Gastroesophageal sphincter (tissue), 4 donors: ENCODE data around the gene LRRC57. TPM values are rescaled to one million over a fixed set of nuclear protein-coding genes. Genes with fewer than 3 reads are reported as not detected.
A peak's percentile ranks its signal among the peaks of the same experiment; 100 is the strongest.

ENCODE experiments used
- ATAC-seq: fragments of 150-250 bp; one replicate; pipeline ENCODE4 v1.9.1; 2016; ENCODE audit warnings: mild to moderate bottlenecking, moderate library complexity
- H3K27ac ChIP-seq, 4 donors: fragments of 200-600 bp; sonication (generic) in 3 of 4; 1 replicate in 3 of 4; 2 replicates in 1 of 4; pipeline ENCODE4 v1.5.1; 2016 to 2019
- H3K27me3 ChIP-seq: fragments of 200-600 bp; sonication (generic); one replicate; pipeline ENCODE4 v1.5.1; 2019
- H3K36me3 ChIP-seq, 2 donors: fragments of 200-600 bp; sonication (generic); one replicate each; pipeline ENCODE4 v1.5.1; 2019; ENCODE audit warnings: control low read depth in 1 of 2
- H3K4me1 ChIP-seq, 3 donors: fragments of 200-600 bp; sonication (generic); 1 replicate in 2 of 3; 2 replicates in 1 of 3; pipeline ENCODE4 v1.5.1; 2016 to 2019; ENCODE audit warnings: control low read depth in 2 of 3
- H3K4me3 ChIP-seq, 2 donors: fragments of 200-600 bp; sonication (generic); one replicate each; pipeline ENCODE4 v1.5.1; 2019; ENCODE audit warnings: mild to moderate bottlenecking in 1 of 2, moderate library complexity in 1 of 2
- H3K9me3 ChIP-seq, 3 donors: fragments of 200-600 bp; sonication (generic); one replicate each; pipeline ENCODE4 v1.5.1; 2017 to 2019; ENCODE audit warnings: control low read depth in 2 of 3
- EP300 ChIP-seq: sonication (generic); formaldehyde crosslinking; IDR thresholded peaks from one replicate; pipeline ENCODE4 v1.6.1; 2017; ENCODE audit warnings: antibody characterized with exemption, mild to moderate bottlenecking
- POLR2A ChIP-seq, 2 donors: fragments of 450-650 bp; IDR thresholded peaks; one replicate each; pipeline ENCODE4 v1.6.1; 2017; ENCODE audit warnings: antibody characterized with exemption in 2 of 2, mild to moderate bottlenecking in 2 of 2, moderate library complexity in 1 of 2
- POLR2AphosphoS5 ChIP-seq: sonication (generic); formaldehyde crosslinking; IDR thresholded peaks from one replicate; pipeline ENCODE4 v1.6.1; 2017; ENCODE audit warnings: antibody characterized with exemption
- WGBS, 2 donors: methylation state at CpG; one replicate each; pipeline ENCODE4 v1.1.5; 2018; ENCODE audit warnings: low coverage in 1 of 2; 5-methylcytosine and 5-hydroxymethylcytosine counted together
- total RNA-seq, 4 donors: library from RNA; depleted of rRNA; stranded (reverse); fragments of >200 nt; gene quantifications; one replicate each; pipeline ENCODE4 v1.1.0, GENCODE V29; 2016
- TF ChIP-seq, protein P1 (sequence below), 4 experiments: fragments of 200-600 bp in 2 of 4; fragments of 450-650 bp in 2 of 4; sonication (generic) in 1 of 4; IDR thresholded peaks; one replicate each; pipeline ENCODE4 v1.5.1; 2017 to 2019; ENCODE audit warnings: antibody characterized with exemption in 4 of 4, mild to moderate bottlenecking in 2 of 4, moderate library complexity in 2 of 4

LRRC57 gene
- total RNA-seq, 4 donors from 2014 or later, result 14.9 to 19.4 (median 15.4) TPM

DNA sequence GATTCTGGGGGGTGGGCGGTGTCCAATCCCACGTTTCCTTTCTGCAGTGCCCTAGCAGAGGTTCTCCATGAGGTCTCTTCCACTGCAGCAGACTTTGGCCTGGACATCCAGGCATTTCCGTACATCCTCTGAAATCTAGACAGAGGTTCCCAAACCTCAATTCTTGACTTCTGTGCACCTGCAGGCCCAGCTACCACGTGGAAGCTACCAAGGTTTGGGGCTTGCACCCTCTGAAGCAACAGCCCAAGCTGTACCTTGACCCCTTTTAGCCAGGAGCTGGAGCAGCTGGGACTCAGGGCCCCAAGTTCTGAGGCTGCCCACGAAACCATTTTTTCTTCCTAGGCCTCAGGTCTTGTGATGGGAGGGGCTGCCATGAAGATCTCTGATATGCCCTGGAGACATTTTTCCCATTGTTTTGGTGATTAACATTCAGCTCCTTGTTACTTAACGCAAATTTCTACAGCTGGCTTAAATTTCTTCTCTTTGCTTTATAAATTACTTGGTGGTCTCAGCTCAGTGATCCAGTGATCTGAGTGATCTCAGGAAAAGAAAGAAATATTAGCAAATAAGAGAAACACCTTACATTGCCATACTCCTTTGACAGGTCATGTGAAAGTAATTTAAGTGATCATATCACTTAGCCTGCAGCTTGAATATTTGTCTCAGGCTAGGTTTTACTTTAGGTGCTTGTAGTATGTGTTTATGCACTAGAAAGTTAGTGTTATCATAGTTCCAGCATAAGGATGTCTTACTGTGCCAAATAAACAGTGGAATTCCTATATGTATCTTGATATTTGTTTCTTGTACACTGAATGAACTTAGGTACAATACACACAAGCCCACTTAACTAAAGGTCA lies 50.2 kb downstream of the LRRC57 start:
- H3K4me3 ChIP-seq, result no peak overlapping the region
- H3K4me1 ChIP-seq, result peaks cover 0 to 77% (median 11%) of the 10 kb centered on the region in 3 donors
- 72 to 73% methylated on average over 2 to 4 of the region's 6 CpGs for WGBS, 2 donors

DNA sequence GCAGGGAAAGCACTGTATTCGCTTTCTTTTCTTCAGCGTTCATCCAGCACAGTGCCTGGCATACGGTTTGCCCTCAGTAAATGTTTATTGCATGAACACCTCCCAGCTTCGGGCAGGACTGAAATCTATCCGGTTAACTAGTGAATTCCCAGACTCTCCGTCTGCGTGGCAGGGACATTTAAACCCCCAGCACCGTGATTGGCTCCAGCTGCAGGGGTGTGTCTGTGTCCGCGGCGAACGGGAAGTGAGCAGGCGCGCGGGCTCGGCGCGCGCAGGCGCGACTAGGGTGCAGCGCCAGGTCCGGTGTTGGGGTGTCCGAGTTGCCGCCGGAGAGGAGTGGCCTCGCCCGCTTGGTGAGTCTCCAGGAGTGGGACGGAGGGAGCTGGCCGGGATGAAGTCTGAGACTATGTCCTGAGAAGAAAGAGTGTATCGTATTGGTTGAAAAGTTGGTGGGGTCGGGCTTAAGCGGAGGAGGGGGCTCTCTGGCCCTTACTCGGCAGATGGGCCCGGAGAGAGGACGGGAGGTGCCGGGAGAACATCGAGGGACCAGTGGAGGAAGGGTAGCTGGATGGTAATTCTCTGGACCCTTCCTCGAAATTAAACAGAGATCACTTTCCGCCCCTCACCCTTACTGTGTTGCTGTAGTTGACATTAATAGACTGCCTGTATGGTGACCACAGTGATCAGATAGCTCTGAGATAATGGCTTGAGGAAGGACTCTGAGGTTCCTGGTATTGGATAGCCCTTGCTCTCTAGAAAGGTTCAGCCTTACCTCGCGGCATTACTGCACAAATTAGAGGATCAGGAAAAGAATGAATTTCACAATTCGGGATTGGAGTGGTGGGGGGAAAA lies 53.0 kb downstream of the LRRC57 start, which contains the start of gene SNAP23:
SNAP23 (plus strand) TSS at position 274 of the 852 bp plus-strand sequence. CDS start 16,213 bp downstream, outside the sequence.
- H3K27me3 ChIP-seq, result no peaks in the 10 kb centered on the region
- H3K9me3 ChIP-seq, result no peaks in the 10 kb centered on the region
- peaks cover 0 to 75% (median 16%) of the 10 kb centered on the region in 3 donors for H3K4me1 ChIP-seq
- peak; percentile 97 for ATAC-seq
- no peaks in the 10 kb centered on the region for H3K36me3 ChIP-seq
- TF ChIP-seq EP300, result no peak
- TF ChIP-seq POLR2A (IDR thresholded peaks at IDR 0.05), result peak; percentile 81 to 86
- TF ChIP-seq POLR2AphosphoS5, result peak; percentile 94
- TF ChIP-seq, protein P1, sequence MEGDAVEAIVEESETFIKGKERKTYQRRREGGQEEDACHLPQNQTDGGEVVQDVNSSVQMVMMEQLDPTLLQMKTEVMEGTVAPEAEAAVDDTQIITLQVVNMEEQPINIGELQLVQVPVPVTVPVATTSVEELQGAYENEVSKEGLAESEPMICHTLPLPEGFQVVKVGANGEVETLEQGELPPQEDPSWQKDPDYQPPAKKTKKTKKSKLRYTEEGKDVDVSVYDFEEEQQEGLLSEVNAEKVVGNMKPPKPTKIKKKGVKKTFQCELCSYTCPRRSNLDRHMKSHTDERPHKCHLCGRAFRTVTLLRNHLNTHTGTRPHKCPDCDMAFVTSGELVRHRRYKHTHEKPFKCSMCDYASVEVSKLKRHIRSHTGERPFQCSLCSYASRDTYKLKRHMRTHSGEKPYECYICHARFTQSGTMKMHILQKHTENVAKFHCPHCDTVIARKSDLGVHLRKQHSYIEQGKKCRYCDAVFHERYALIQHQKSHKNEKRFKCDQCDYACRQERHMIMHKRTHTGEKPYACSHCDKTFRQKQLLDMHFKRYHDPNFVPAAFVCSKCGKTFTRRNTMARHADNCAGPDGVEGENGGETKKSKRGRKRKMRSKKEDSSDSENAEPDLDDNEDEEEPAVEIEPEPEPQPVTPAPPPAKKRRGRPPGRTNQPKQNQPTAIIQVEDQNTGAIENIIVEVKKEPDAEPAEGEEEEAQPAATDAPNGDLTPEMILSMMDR (IDR thresholded peaks at IDR 0.05), result peak in 1 of 4 experiments; percentile 17
- H3K27ac ChIP-seq, result peak within 1 kb of the TSS; percentile 88 to 95 (median 90)
- WGBS, 2 donors, result 0% methylated on average over 9 to 19 of the region's 43 CpGs
- peak within 1 kb of the TSS; percentile 78 to 88 for H3K4me3 ChIP-seq

More for the DNA sequence above, 50.2 kb downstream of the LRRC57 start:
- H3K36me3 ChIP-seq, result no peaks in the 10 kb centered on the region
- no peaks in the 10 kb centered on the region for H3K9me3 ChIP-seq
- TF ChIP-seq POLR2AphosphoS5, result no peak
- TF ChIP-seq POLR2A (IDR thresholded peaks at IDR 0.05), result no peak
- TF ChIP-seq, protein P1 (IDR thresholded peaks at IDR 0.05), result no peak
- TF ChIP-seq EP300, result no peak
- H3K27ac ChIP-seq, result peak overlapping the region in 3 of 4 donors; percentile 28 to 62 (median 58)
- no peak for ATAC-seq
- no peaks in the 10 kb centered on the region for H3K27me3 ChIP-seq

DNA sequence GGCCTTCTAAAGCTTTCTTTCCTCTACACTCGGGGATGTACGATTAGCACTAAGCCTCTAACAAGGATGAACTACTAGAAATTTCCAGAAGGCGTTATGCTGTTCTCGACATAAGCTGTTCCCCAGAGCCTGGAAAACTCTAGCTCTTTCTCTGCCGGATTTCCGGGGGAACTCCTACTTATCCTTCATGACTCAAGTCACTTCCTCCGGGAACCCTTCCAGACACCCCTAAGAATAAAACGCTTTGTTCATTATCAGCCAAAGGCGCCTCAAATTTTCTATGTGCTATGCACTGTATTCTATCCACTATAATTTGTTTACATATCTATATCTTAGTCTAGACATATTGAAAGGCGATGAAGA lies 53.6 kb downstream of the LRRC57 start:
- peak; percentile 42 for ATAC-seq
- H3K4me1 ChIP-seq, result peaks cover 0 to 71% (median 16%) of the 10 kb centered on the region in 3 donors
- H3K36me3 ChIP-seq, result no peaks in the 10 kb centered on the region
- peak overlapping the region; percentile 78 to 88 for H3K4me3 ChIP-seq
- H3K27me3 ChIP-seq, result no peaks in the 10 kb centered on the region
- TF ChIP-seq EP300 (no peak), POLR2A (IDR thresholded peaks at IDR 0.05) (no peak), POLR2AphosphoS5 (no peak)
- TF ChIP-seq, protein P1 (IDR thresholded peaks at IDR 0.05), result no peak
- H3K9me3 ChIP-seq, result no peaks in the 10 kb centered on the region
- WGBS, 2 donors, result 4 to 9% methylated on average over 10 of the region's 10 CpGs
- H3K27ac ChIP-seq, result peak overlapping the region; percentile 88 to 95 (median 90)

GRCh38 chr15:42493679-42494078 lies 54.9 kb downstream of the LRRC57 start:
- WGBS, 2 donors, result 86 to 87% methylated on average over 1 of the region's 1 CpG
- TF ChIP-seq POLR2AphosphoS5, result no peak
- TF ChIP-seq EP300, result no peak
- TF ChIP-seq, protein P1 (IDR thresholded peaks at IDR 0.05), result no peak

More at GRCh38 chr15:42493679-42494078, 54.9 kb downstream of the LRRC57 start:
- no peaks in the 10 kb centered on the region for H3K36me3 ChIP-seq
- no peak overlapping the region for H3K4me3 ChIP-seq
- no peak for ATAC-seq
- peaks cover 0 to 71% (median 22%) of the 10 kb centered on the region in 3 donors for H3K4me1 ChIP-seq
- H3K9me3 ChIP-seq, result no peaks in the 10 kb centered on the region
- no peaks in the 10 kb centered on the region for H3K27me3 ChIP-seq
- peak overlapping the region in 3 of 4 donors; percentile 12 to 95 (median 90) for H3K27ac ChIP-seq
